Measurements from ENCODE around the gene TGFBR3L. TPM values are rescaled to one million over a fixed set of nuclear protein-coding genes. Genes with fewer than 3 reads are reported as not detected.
A peak's percentile ranks its signal among the peaks of the same experiment; 100 is the strongest.

TGFBR3L gene
- total RNA-seq, 2 experiments from 2014 or later = 2.6 to 3.2 TPM

DNA sequence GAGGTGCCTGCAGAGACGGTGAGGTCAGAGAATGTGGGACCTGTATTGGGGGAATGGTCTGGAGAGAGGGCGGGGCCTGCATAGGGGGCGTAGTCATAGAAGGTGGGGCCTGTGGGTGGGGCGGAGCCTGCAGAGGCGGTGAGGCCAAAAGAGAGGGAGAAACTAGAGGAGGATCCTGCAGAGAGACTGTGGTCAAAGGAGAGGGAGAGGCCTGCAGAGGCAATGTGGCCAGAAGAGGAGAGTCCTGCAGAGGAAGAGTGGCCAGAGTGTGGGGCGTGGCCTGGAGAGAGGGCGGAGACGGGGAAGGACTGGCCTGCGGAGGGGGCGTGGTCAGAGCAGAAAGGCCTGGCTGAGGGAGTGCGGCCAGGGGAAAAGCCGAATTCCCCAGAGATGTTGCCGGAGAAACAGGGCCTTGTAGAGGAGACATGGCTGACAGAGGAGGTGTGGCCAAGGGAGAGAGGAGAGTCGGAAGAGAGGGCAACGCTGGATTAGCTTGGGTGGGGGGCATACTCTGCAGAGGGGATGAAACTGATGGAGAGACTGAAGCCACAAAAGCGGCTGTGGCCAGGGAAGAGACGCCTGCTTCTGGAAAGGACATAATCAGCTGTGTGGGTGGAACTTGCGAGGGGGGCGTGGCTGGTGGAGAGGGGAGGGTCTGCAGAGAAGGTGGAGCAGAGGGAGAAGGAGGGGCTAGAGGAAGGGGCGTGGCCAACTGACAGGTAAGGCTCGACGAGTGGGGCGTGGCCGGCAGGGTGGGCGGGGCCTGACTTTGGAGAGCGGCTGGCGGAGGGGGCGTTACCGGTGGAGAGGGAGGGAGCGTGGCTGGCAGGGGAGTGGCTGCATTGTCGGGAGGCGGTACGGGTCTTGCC is 43.0 kb upstream of the TGFBR3L start:
- H3K36me3 Mint-ChIP-seq (ENCODE audit: low read depth) = no peaks in the 10 kb centered on the region
- intact Hi-C loops (cut with DNase I, micrococcal nuclease) = loop anchor here in 1 of 2 experiments (1.0 to 5.0 kb wide), 5 partner anchors 17 to 1134 kb away; partner anchors contain the start of genes GPR108, LRRC8E, RAB11B and TRIP10
- ATAC-seq = peak; percentile 10
- POLR2A ChIA-PET = no interaction called here
- peak; percentile 97 for DNase-seq
- H3K4me1 Mint-ChIP-seq = peaks cover 39% of the 10 kb centered on the region
- no peak overlapping the region for H3K27ac Mint-ChIP-seq
- H3K27me3 Mint-ChIP-seq = peaks cover 24% of the 10 kb centered on the region
- CTCF ChIA-PET = interaction anchor here (0.8 to 1.9 kb wide), 2 partner anchors 13 to 49 kb away, joined by 3 to 4 read pairs; partner anchors contain the start of gene SNAPC2
- H3K4me3 Mint-ChIP-seq = peak overlapping the region; percentile 6
- no peaks in the 10 kb centered on the region for H3K9me3 Mint-ChIP-seq (ENCODE audit: low read depth)

DNA sequence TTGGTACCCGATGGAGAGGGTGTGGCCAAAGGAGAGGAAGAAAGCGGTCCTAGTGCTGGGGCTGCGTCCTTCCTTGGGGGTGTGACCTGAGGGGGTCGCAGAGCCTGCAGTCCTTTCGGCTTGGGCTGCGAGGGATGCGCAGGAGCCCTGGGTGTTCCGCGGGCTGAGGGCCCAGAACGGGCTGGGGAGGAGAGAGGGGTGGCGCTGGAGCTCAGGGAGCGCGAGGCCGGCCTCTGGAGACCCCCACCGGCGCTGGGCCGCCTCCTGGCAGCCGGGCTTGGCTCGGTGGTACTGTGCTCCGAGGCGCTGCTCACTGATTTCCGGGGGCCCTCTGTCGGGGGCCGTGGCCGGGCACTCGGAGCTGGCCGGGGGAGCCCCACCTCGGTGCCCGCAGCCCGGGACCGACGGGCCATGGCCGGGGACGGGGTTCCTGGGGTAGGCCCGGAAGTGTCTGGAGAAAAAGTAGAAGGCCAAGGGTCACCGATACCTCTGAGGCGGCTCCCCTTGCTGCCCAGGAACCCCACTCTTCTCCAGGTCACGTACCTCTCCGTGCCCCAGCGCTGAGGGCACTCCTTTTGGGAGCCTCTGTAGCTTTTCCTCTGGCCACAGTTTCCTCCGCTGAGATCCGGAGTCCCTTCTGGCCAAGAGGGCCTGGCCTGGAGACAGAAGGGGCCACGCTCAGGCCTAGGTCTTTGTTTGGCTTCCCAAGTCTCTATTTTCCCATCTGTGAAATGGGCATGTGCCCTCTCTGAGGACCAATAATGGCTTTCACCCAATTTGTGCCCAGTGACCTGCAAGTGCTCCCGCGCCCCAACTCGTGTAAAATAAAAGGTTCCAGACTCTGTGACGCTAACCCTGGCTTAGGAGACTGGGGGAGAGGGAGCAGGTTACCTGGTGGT is 42.1 kb upstream of the TGFBR3L start:
- Mint-ChIP-seq H3K4me1 (peaks cover 39% of the 10 kb centered on the region), H3K4me3 (peak overlapping the region; percentile 2), H3K9me3 (ENCODE audit: low read depth) (no peaks in the 10 kb centered on the region), H3K36me3 (ENCODE audit: low read depth) (no peaks in the 10 kb centered on the region), H3K27ac (no peak overlapping the region), H3K27me3 (peaks cover 21% of the 10 kb centered on the region)
- ATAC-seq (no peak), DNase-seq (no peak)
- ChIA-PET POLR2A (no interaction called here), CTCF (interaction anchor here (0.6 to 1.9 kb wide), 7 partner anchors 11 to 380 kb away, joined by 3 to 7 read pairs (median 4); partner anchors contain the start of gene SNAPC2)
- intact Hi-C loops (cut with DNase I, micrococcal nuclease) = loop anchor here in 1 of 2 experiments (1.0 to 5.0 kb wide), 4 partner anchors 16 to 1135 kb away; partner anchors contain the start of genes GPR108, LRRC8E, RAB11B and TRIP10

DNA sequence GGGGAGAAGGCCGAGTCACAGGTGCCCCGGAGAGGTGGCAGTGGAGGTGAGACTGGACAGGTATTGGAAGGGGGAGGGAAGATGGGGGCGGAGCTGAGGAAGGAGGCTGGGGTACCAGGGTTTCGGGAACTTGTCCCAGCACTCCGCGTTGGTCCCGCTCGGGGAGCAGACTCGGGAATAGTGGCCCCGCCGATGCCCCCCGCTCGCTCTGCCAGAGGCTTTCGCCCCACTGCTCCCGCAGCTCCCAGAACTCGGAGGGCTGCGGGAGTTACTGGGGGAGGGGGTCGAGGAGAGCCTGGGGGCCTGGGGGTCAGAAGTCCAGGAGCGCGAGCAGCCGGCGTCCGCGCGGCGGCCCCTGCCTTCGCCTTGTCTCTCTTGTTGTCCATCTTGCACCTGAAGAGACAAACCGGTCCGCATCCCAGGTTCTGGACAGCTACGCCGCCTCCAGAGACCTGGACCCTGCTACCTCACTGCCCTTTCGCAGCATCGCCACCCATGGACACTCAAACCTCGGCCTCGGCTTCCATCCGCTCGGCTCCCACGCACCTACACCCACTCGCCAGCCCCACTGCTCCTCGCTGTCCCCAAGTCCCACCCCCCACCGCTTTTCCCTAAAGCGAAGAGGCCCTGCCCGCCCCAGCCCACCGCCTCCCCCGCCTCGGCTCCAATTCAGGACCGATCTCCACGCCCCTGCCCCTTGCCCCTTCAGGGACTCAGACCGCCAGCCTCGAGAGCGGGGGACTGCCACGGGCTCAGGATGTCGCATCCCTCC is 41.1 kb upstream of the TGFBR3L start:
- ATAC-seq (no peak), DNase-seq (no peak)
- Mint-ChIP-seq H3K36me3 (ENCODE audit: low read depth) (no peaks in the 10 kb centered on the region), H3K27ac (no peak overlapping the region), H3K27me3 (peaks cover 21% of the 10 kb centered on the region), H3K9me3 (ENCODE audit: low read depth) (no peaks in the 10 kb centered on the region), H3K4me3 (peak overlapping the region; percentile 43), H3K4me1 (peaks cover 35% of the 10 kb centered on the region)
- intact Hi-C loops (cut with DNase I, micrococcal nuclease) = loop anchor here in 1 of 2 experiments (2.0 to 5.0 kb wide), 3 partner anchors 15 to 1136 kb away; partner anchors contain the start of genes GPR108, LRRC8E and TRIP10
- CTCF ChIA-PET = interaction anchor here (0.6 to 1.3 kb wide), 3 partner anchors 11 to 113 kb away, joined by 3 to 5 read pairs (median 4); no protein-coding TSS in a partner anchor
- POLR2A ChIA-PET = no interaction called here

DNA sequence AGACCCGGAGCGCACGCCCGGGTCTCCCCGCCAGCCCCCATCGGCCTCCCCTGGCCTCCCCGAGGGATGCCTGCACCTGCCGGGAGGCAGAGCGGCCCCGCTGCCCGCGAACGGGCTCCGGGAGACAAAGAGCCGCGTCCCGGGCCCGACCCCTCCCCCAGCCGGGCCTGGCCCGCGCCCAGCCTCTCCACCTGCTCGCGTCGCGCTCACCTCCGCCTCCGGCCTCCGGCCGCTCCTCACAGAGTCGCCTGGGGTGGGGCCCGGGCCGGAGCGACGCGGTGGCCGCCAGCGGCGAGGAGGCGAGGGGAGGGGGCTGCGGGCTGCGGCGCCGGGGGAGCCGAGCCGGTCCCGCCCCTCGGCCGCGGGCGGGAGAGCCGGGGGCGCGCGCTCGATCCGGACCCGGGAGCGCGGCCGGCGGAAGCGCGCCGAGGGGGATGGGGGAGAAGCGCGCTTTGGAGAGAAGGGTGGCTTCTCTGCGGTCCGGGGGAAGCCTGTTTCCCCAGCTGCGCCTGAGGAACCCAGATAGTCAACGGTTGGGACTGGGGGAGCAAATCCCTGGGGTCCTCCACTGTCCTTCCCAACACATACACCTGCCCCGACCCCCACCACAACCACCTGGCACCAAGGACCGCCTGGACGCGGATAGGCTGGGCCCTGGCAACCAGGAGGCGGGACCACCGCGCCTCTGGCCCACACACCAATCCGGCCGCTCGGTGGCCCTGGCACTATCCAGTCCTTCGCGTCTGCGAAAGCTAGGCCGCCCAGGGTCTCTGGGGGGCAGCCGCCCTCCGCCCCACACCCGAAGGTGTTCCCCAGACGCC is 40.3 kb upstream of the TGFBR3L start, which contains the start of gene PRR36:
PRR36 (minus strand) TSS at position 315 of the 821 bp plus-strand sequence. CDS start 701 bp downstream, outside the sequence.
- no peaks in the 10 kb centered on the region for H3K36me3 Mint-ChIP-seq (ENCODE audit: low read depth)
- no peaks in the 10 kb centered on the region for H3K9me3 Mint-ChIP-seq (ENCODE audit: low read depth)
- ChIA-PET CTCF (no interaction called here), POLR2A (no interaction called here)
- H3K4me3 Mint-ChIP-seq = peak within 1 kb of the TSS; percentile 43
- H3K27ac Mint-ChIP-seq = no peak within 1 kb of the TSS
- ATAC-seq = no peak
- intact Hi-C loops (cut with DNase I, micrococcal nuclease) = loop anchor here in 1 of 2 experiments (5.0 kb wide), 2 partner anchors 367 to 1137 kb away; partner anchors contain the start of genes GPR108 and TRIP10
- peaks cover 21% of the 10 kb centered on the region for H3K27me3 Mint-ChIP-seq
- peak; percentile 48 for DNase-seq
- H3K4me1 Mint-ChIP-seq = peaks cover 30% of the 10 kb centered on the region

DNA sequence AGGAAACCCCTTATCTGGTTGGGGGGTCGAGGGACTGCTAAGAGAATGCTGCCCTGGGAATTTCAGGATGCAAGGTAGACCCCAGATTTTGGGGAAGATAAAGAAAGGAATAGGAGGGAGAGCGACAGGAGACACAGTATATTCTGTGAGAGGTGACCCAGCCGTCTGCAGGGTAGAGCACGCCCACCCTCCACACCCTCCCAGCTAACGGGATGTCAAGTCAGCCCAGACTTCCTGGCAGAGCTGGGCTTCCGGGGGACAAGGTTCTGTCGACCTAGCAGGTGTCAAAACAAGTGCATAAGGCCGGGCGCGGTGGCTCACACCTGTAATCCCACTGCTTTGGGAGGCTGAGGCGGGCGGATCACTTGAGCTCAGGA is 39.7 kb upstream of the TGFBR3L start:
- ChIA-PET CTCF (no interaction called here), POLR2A (no interaction called here)
- Mint-ChIP-seq H3K27me3 (peaks cover 21% of the 10 kb centered on the region), H3K4me1 (peaks cover 30% of the 10 kb centered on the region), H3K4me3 (no peak overlapping the region), H3K36me3 (ENCODE audit: low read depth) (no peaks in the 10 kb centered on the region), H3K27ac (no peak overlapping the region), H3K9me3 (ENCODE audit: low read depth) (no peaks in the 10 kb centered on the region)
- ATAC-seq (no peak), DNase-seq (no peak)
- intact Hi-C loops (cut with DNase I, micrococcal nuclease) = loop anchor here in 1 of 2 experiments (5.0 kb wide), 2 partner anchors 368 to 1138 kb away; partner anchors contain the start of genes GPR108 and TRIP10

DNA sequence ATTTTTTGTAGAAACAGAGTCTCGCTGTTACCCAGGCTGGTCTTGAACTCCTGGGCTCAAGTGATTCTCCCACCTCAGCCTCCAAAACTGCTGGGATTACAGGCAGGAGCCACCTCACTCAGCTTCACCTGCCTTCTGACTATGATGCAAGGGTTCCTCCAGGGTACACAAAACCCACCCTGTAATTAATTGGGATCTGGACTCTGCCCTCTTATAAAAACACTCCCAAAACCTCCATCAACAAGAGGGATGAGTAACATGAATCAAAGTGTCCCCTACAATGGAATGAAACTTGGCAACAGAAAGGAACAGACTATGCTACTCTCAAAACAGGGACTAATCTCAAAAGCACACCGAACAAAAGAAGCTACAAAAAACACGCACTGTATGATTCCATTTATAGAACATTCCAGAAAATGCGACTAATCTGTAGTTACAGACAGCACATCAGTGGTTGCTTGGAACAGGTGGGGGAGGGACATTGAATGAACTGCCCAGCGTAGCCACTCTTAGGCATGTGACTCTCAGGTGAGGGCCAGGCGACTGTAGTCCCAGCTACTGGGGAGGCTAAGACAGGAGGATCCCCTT is 37.3 kb upstream of the TGFBR3L start:
- Mint-ChIP-seq H3K36me3 (ENCODE audit: low read depth) (no peaks in the 10 kb centered on the region), H3K9me3 (ENCODE audit: low read depth) (no peaks in the 10 kb centered on the region), H3K4me3 (no peak overlapping the region), H3K27me3 (peaks cover 11% of the 10 kb centered on the region), H3K4me1 (peaks cover 10% of the 10 kb centered on the region), H3K27ac (no peak overlapping the region)
- no peak for DNase-seq
- POLR2A ChIA-PET = no interaction called here
- no peak for ATAC-seq
- intact Hi-C loops (cut with DNase I, micrococcal nuclease) = no loop called here
- CTCF ChIA-PET = interaction anchor here (0.6 to 0.7 kb wide), 2 partner anchors 25 to 66 kb away, joined by 3 read pairs; partner anchors contain the start of gene TIMM44

DNA sequence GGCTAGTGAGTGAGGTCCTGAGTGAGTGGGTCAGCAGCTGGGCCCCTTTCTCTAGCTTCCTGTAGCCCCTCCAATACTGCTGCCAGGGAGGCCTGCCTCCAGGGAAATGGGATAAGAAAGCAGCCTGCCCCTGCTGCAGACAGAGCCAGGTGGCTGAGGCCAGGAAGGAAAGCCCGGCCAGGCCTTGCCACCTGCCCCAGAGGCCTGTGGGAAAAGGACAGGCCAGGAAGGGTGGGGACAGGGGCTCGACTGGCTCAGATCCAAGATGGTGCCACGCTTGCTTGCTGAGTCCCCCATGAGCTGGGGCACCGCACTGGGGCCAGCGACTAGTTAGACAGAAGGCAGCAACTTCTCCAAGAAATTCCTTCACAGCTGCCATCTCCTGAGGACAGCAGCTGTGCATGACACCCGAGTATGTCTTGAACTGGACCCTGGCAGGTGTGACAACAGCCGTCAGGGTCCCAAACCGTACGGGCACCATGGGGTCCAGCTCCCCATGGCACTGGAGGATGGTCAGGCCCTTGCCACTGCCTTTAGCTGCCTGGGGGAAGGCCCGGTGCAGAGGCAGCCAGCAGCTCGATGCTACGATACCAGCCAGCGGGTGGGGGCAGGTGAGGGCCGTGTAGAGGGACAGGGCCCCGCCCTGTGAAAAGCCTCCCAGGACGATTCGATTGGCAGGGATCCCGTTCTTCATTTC is 35.4 kb upstream of the TGFBR3L start:
- H3K27ac Mint-ChIP-seq = no peak overlapping the region
- ATAC-seq (peak; percentile 57), DNase-seq (peak; percentile 44)
- no peaks in the 10 kb centered on the region for H3K9me3 Mint-ChIP-seq (ENCODE audit: low read depth)
- H3K27me3 Mint-ChIP-seq = peaks cover 3% of the 10 kb centered on the region
- peaks cover 3% of the 10 kb centered on the region for H3K4me1 Mint-ChIP-seq
- no peak overlapping the region for H3K4me3 Mint-ChIP-seq
- no peaks in the 10 kb centered on the region for H3K36me3 Mint-ChIP-seq (ENCODE audit: low read depth)
- POLR2A ChIA-PET = no interaction called here
- intact Hi-C loops (cut with DNase I, micrococcal nuclease) = no loop called here
- CTCF ChIA-PET = interaction anchor here (1.2 kb wide), 1 partner anchor 17 kb away, joined by 4 read pairs; no protein-coding TSS in a partner anchor

DNA sequence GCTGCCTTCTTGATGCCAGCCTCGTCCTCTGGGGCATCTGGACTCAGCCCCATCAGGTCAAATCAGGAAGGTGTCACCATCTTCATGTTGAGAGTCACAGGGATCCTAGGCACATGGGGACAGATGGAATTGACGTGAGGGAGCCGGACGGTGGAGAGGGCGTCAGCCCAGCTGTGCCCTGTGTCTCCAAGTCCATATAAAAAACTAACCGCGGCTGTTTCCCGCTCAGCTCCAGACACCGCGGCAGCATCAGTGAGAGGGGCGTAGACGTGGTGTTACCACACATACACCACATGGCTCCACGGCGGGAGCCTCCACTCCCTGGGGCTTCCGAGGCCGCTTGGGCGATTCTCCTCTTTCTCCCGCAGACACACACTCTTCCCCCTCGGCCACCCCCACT is 34.8 kb upstream of the TGFBR3L start:
- no peaks in the 10 kb centered on the region for H3K4me1 Mint-ChIP-seq
- H3K27me3 Mint-ChIP-seq = peaks cover under 1% of the 10 kb centered on the region
- H3K9me3 Mint-ChIP-seq (ENCODE audit: low read depth) = no peaks in the 10 kb centered on the region
- ATAC-seq (peak; percentile 61), DNase-seq (peak; percentile 40)
- CTCF ChIA-PET = interaction anchor here (1.2 kb wide), 1 partner anchor 17 kb away, joined by 4 read pairs; no protein-coding TSS in a partner anchor
- POLR2A ChIA-PET = no interaction called here
- intact Hi-C loops (cut with DNase I, micrococcal nuclease) = no loop called here
- H3K4me3 Mint-ChIP-seq = no peak overlapping the region
- H3K27ac Mint-ChIP-seq = no peak overlapping the region
- no peaks in the 10 kb centered on the region for H3K36me3 Mint-ChIP-seq (ENCODE audit: low read depth)

DNA sequence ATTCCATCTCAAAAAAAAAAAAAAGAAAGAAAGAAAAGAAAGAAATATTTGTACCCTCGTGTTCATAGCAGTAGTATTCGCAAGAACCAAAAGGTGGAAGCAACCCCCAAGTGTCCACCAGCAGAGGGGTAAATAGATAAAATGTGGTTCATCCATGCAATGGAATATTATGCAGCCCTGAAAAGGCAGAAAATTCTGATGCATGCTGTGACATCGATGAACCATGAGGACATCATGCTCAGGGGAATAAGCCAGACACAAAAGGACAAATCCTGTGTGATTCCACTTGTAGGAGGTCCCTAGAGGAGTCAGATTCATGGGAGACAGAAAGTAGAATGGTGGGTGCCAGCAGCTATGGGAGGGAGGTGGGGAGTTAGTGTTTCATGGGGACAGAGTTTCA is 32.7 kb upstream of the TGFBR3L start:
- ATAC-seq (no peak), DNase-seq (no peak)
- Mint-ChIP-seq H3K9me3 (ENCODE audit: low read depth) (no peaks in the 10 kb centered on the region), H3K27ac (no peak overlapping the region), H3K36me3 (ENCODE audit: low read depth) (no peaks in the 10 kb centered on the region), H3K4me1 (no peaks in the 10 kb centered on the region), H3K27me3 (no peaks in the 10 kb centered on the region), H3K4me3 (no peak overlapping the region)
- intact Hi-C loops (cut with DNase I, micrococcal nuclease) = no loop called here
- CTCF ChIA-PET = interaction anchor here (1.0 kb wide), 1 partner anchor 13 kb away, joined by 4 read pairs; no protein-coding TSS in a partner anchor
- POLR2A ChIA-PET = no interaction called here
